Measurements from ENCODE around the gene EML1. TPM values are rescaled to one million over a fixed set of nuclear protein-coding genes. Genes with fewer than 3 reads are reported as not detected.
A peak's percentile ranks its signal among the peaks of the same experiment; 100 is the strongest.

Gene EML1
- total RNA-seq, 2 donors from 2014 or later: 83.1 to 92.6 TPM

DNA sequence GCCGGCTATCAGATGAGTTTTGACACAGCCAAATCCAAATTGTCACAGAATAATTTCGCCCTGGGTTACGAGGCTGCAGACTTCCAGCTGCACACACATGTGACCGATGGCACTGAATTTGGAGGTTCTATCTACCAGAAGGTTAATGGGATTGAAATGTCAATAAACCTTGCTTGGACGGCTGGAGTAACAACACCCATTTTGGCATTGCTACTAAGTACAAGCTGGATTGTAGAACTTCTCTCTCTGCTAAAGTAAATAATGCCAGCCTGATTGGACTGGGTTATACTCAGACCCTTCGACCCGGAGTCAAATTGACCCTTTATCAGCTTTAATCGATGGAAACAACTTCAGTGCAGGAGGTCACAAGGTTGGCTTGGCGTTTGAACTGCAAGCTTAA lies 171.8 kb downstream of the EML1 start:
- no peak for DNase-seq (ENCODE audit: low spot score)
- intact Hi-C loops (cut with DNase I): no loop called here

DNA sequence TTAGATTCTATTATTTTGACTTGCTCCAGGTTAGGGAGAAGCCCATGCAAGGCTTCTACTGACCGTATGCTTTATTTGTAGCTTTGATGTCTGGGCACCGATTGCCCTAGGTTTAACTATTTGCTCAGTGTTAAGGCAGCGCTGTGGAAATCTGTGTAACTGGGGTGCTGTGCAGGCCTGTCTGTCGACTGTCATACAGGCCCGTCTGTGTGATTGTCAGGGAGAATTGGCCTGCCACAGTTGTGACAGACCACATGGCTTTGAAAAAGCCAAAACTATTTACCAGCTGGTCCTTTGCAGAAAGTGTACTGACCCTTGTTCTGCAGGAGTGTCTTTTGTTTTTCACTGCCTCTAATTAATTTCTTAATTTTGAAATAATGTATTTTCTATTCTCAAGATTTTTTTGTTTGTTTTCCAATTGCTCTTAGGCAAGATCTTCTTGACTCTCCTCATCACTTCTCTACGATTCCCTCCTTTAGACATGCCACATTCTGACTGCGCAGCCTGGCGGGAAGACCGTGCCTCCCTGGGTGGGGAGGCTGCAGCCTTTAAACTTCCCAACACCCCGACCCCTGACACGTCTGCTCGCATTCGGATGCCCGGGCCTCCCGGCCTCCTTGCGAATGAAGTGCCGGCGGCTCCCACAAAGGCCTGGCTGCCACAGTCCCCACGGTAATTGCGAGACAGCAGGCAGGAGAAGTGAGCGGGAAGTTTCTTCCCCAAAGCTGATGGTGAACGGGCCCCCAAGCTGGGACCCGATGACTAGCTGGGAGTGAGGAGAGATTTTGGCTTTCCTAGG lies 173.0 kb downstream of the EML1 start:
- no peak for DNase-seq (ENCODE audit: low spot score)
- intact Hi-C loops (cut with DNase I): no loop called here

DNA sequence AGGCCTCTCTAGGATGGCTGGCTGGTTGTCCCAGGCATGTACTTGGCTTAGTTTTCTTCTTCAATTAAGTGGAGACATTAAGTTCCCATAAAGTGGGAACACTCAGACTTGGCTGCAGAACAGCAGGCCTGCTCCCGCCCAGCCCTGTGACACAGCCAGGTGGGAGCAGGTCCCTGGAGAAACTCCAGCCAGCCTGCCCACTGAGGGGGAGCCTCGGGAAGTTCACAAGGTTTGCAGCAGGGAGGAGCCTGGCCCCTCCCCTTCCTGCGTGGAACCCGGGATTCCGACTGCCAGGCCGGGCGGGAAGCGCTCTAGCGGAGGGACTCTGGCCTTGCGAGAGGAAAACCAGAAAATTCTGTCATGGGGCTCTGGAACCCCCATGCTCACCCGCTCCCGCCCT lies 173.7 kb downstream of the EML1 start:
- DNase-seq (ENCODE audit: low spot score): no peak
- intact Hi-C loops (cut with DNase I): no loop called here

DNA sequence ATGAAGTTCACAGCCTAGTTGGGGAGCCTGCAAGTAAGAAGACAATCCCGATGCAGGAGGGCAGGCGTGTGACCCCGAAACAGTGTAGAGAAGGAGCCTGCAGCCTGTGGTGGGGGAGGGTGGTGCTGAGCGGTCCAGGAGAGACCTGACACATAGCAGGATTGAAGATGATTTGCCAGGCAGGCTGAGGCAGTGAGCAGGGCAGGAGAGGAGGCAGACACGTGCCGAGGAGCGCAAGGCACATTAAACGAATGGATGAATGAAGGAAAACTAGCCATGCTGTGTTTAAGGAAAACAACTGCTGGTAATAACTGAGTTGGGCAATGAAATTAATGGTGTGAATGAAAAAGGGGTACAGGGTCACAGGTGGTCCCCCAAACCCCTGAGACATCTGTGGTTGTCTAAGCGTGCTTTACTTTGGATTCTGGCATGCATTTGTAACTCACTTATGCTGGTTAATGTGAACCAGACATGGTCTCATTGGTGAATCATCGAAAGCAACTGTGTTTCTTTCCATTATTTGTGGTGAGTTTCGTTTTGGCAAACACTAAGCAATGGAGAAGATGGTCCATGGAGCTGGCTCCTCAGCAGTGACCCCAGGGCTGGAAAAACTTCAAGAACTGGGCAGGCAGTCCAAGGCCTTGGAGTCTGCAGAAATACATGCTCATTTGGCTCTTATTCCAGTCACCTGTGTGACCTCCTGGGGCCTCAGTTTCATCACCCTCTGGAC lies 175.1 kb downstream of the EML1 start:
- intact Hi-C loops (cut with DNase I): no loop called here
- no peak for DNase-seq (ENCODE audit: low spot score)

DNA sequence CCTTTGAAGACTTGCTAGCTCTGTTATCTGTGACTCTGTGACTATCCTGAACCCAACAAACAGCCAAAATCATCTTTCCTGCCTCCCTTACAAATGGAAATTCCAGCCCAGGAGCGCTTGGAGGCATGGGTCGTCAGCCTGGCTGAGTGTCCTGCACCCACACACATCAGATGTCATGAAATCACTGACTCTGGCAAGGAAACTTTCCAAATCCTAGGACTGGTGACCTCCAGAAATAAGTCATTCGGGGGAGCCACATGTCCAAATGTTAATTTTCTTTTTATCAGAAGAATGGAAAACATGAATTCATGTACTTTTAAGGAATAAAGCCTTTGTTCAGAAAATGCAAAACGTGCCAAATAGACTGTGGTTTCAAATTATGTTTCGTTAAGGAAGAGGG lies 175.7 kb downstream of the EML1 start:
- intact Hi-C loops (cut with DNase I): no loop called here

DNA sequence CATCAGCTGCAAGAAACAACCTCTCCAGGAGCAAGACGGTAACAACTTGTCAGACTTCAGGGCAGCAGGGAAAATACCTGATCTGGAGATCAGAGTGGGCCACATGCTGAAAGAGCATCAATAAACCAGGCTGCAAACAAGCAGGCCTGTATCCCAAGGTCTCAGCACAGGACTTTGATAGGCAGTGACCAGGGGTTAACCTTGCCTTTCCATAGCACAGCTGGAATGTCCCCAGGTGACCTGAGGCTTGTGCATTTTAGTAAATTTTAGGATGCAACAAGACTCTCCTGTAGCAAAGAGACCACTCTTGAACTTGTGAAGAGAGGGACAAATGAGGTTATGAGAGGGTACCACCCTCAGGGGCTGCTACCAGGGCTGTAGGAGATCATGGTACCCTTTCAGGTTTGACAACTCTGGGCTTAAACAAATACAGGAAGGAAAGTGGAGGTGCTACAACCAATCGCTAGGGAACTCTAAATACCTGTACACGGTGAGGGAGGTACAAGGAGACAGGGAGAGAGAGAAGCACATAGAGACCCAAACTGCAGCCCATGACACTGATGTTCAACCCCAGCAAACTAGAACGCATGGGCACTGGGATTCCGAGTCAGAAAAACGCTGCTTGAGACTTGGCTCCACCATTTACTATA lies 176.6 kb downstream of the EML1 start:
- intact Hi-C loops (cut with DNase I): no loop called here
- DNase-seq (ENCODE audit: low spot score): no peak

More for the DNA sequence above, 175.7 kb downstream of the EML1 start:
- DNase-seq (ENCODE audit: low spot score): no peak

DNA sequence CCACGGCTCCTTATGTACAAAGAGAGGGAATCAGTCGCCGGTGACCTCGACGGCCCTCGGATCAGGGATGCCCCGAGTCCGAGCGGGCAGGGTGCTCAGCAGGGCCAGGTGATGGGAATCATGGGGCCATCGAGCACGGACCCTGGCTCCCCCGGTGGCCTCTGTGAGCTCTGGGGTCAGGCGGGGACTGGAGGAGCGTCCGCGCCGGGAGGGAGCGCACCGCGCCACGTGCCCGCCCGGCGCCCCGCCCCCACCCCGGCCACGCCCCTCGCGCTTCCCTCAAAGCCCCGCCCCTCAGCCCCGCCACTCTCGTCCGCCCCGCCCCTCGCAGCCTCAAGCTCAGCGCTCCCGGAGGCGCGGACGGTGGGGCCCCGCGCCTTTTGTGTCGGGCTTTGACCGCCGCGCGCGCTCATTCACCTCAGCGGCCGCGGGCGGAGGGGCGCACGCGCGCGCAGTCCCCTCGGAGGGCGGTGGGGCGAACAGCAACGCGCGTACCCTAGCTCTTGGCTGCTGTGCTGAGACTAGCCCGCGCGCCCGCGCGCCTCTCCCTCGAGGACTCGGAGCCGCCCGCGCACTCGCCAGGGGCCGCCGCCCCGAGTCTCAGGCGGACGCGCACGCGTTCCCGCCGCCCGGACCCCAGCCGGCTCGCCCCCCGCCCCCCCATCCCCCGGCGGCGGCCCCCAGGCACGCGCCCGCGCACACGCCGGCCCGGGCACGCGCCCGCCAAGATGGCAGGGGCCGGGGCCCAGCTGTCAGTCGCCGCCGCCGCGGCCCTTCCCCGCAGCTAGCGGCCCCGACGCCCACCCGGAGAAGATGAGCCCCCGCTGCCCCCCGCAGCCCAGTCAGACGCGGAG lies 178.1 kb downstream of the EML1 start:
- intact Hi-C loops (cut with DNase I): no loop called here
- peak; percentile 94 for DNase-seq (ENCODE audit: low spot score)

DNA sequence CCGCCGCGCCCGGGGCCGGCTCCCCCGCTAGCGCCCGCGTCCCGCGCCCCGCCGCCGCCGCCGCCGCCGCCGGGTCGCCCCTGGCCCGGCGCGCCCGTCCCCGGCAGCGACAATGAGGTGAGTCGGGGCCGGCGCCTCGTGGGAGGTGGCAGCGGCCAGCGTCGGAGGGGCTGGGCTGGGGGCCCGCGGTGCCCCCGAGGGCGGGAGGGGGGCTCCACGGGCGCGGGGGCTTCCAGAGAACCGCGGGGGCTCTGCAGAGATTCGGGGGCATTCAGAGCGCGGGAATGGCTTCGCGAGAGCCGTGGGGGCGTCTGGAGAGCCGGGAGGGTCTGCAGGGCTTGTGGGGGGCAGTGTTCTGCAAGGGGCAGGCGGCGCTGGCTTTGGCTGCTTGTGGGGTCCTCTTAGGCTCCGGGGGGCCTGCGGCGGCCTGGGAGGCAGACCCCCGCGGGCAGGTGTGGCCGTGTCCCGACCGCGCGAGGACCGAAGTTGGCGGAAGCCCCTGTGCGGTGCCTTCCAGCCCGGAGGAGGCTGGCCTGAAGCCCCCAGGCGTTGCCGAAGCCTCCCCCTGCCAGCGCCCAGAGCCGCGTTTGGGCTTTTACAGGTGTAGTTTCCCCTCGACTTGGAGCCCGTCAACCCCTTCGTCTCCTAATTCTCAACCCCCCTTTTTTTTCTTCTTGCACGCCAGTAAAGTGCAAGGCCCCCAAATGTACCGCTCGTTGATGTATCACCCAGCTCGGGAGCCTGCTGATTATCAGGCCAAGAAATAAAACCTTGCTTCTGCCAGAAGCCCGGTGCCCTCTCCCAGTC lies 178.9 kb downstream of the EML1 start:
- DNase-seq (ENCODE audit: low spot score): no peak
- intact Hi-C loops (cut with DNase I): no loop called here

DNA sequence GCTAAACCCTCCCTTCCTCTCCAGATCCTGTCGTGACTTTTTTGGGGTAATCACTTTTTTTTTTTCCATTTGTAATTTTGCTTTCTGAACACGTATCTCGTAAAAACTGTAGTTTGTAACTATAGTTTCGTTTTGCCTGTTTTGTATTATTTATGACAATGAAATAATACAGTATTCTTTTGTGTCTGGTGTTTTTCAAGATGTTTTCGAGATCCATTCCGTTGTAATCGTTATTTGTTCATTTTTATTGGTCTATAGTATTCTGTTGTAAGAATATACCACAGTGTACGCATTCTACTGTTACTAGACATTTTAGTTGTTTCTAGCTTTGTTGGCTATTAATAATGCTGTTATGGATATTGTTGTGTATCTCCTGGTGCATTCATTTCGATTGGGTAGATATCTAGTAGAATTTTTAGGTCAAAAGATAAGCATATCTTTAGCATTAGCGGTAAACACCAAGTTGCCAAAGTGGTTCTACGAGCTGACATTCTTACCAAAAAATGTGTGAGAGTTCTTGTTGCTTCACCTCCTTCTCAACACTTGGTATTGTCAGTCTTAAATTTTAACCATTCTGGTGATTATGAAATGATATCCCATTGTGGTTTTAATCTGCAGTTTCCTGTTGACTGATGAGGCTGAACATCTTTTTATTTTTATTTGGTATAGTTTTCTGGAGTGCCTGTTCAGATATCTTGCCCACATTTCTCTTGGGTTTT lies 179.7 kb downstream of the EML1 start:
- DNase-seq (ENCODE audit: low spot score): no peak
- intact Hi-C loops (cut with DNase I): no loop called here

DNA sequence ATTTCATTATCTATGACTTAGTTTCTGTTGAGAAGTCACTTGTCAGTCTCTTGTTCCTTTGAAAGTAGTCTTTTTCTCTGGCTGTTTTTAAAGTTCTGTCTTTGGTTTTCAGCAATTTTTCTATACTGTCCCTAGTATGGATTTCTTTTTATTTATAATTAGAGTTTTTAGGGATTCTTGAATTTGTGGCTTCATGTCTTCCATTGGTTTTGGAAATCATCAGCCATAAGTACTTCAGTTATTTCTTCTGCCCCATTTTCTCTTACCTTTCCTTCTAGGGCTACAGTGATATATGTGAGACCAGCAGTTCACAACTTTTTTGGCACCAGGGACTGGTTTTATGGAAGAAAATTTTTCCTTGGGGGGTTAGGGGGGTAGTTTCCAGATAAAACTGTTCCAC lies 182.0 kb downstream of the EML1 start:
- intact Hi-C loops (cut with DNase I): no loop called here
- DNase-seq (ENCODE audit: low spot score): no peak

DNA sequence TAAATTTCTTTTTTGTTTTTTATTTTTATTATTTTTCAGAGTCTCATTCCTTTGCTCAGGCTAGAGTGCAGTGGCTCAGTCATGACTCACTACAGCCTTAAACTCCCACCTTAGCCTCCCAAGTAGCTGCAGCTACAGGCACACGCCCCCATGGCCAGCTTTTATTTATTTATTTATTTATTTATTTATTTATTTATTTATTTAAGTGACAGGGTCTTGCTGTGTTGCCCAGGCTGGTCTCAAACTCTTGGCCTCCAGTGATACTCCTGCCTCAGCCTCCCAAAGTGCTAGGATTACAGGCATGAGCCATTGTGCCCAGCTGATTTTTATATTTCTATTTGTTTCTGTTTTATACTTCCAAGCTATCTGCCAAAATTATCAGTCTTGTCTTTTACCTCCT lies 182.8 kb downstream of the EML1 start:
- intact Hi-C loops (cut with DNase I): no loop called here
- no peak for DNase-seq (ENCODE audit: low spot score)

DNA sequence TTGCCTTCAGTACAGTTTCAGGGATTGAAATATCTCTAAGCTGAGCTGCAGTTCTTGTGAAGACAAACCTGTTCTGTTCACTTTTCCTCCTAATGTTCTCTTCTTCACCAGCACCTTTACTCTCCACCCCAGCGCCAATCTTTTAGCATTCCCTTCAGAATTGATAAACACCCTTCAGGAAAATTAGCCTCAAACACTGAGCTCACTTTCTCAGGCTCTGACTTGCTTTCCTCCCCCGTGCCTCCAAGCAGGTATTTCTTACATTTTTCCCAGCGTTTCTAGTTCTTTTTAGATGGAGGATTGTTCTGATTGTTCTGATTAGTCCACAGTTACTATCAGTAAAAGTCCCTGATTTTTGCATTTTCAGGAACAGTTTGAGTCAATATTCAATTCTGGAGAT lies 183.5 kb downstream of the EML1 start:
- intact Hi-C loops (cut with DNase I): no loop called here
- no peak for DNase-seq (ENCODE audit: low spot score)

DNA sequence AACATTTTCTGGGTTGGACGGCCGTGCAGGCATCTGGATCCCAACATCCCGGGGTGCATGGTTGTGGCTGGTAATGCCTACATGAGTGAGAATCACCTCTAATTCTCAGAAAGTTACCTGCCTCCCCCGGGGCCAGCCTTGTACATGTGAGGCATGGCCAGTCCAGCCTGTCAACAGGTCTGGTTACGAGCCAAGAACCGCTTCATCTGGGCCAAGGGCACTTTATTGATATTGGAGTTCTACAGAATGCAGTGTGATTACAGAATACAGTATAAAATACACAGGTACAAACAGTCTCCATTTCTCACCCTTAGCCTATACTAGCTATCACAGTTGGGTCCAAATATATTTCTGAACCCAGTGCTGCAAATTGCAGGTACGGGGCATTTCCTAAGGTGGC lies 187.1 kb downstream of the EML1 start:
- DNase-seq (ENCODE audit: low spot score): no peak
- intact Hi-C loops (cut with DNase I): loop anchor here (5.0 to 10.0 kb wide), 2 partner anchors 127 to 215 kb away; no protein-coding TSS in a partner anchor

DNA sequence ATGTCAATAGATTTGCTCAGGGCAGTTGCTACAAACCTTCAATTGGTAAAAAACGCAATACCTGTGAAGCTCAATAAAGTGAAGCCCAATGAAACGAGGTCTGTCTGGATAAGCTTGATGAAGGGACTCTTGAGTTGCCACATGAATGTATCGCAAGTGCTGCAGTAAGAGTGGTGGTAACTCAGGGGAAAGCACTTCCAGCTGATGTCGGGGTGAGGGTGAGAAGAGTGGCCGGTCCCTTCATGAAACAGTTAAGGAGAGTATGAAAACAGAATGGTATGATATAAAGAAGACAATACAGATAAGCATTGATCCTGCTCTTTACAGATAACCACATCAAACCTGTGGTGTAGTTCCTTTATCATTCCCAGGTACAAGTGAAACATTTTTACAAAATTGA lies 188.6 kb downstream of the EML1 start:
- intact Hi-C loops (cut with DNase I): loop anchor here (5.0 to 10.0 kb wide), 2 partner anchors 125 to 213 kb away; no protein-coding TSS in a partner anchor
- DNase-seq (ENCODE audit: low spot score): no peak

DNA sequence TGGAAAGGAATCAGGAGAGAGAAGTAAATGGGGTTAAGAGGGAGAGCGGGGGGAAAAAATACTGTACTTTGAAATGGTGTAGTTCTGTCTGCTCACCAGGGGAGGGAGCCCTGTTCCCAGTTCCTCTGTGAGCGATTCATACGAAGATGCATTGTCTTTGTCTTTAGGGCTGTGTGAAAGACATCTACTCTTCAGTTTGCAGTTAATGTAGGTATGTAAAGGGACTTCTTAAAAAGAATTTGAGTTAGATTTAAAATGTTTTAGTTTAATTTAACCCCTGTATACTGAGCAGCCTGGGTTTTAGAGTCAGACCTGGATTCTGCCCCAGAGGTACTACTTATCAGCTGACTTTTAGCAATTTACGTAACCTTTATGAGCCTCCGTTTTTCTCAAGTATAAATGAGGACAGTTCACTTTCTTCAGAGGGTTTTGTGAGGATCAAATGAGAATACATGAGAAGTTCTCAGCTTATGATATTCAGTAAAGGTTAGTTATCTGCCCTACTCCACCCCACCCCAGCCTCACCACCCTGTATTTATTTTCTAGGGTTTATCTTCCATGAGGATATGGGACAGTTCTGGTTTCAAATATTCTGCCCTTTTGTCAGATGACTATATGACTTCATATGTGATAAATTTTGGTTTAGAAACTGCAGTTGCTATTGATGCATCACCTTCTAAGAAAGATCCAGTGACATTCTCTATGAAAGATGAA lies 189.5 kb downstream of the EML1 start:
- DNase-seq (ENCODE audit: low spot score): no peak
- intact Hi-C loops (cut with DNase I): loop anchor here (5.0 to 10.0 kb wide), 2 partner anchors 125 to 212 kb away; no protein-coding TSS in a partner anchor

DNA sequence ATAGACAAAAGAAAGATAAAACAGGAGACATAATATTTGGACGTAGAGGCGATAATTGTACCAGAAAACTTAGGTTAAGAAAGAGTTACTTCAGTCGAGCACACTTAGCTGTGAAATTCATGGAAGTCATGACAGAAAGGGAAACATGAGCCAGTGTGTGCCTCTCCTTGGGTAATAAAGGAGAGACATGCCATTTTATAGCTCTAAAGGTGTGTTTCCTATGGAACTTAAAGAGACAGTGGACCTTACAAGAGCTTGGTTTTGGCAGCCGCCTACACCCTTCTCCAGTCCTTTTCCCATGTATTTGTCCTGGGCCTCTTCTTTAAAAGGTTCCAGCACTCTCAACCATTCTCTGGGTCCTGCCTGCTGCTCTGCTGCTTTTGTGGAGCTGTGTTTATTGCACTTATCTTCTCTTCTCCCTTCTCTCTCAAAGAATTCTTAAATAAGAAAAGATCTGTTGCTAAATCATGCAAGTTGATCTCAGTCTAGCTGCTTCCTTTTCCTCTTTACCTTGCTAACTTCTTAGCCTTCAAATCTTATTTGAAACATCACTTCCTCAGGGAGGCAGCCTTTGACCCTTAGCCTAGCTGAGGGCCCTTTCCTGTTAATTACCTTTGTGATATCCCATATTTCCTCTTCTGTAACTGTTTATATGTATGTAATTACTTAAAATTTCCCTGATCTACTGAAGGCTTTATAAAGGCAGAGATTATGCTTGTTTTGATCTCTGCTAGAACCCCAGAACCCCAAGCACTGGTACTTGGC lies 190.2 kb downstream of the EML1 start:
- no peak for DNase-seq (ENCODE audit: low spot score)
- intact Hi-C loops (cut with DNase I): loop anchor here (5.0 to 10.0 kb wide), 2 partner anchors 124 to 211 kb away; no protein-coding TSS in a partner anchor

Measured in posterior vena cava (tissue), 2 donors.